Esophagus squamous epithelium (tissue), 4 donors: ENCODE results near the gene DRAXIN.
A peak's percentile ranks its signal among the peaks of the same experiment; 100 is the strongest.

ENCODE experiments used
- CTCF ChIP-seq, 6 experiments: fragments of 450-650 bp in 4 of 6; fragments of 200-600 bp in 2 of 6; sonication (generic) in 2 of 6; IDR thresholded peaks; one replicate each; pipeline ENCODE4 v1.5.1; 2016 to 2019; ENCODE audit warnings: antibody characterized with exemption in 6 of 6, mild to moderate bottlenecking in 4 of 6, moderate library complexity in 4 of 6
- POLR2A ChIP-seq, 4 donors: fragments of 450-650 bp; IDR thresholded peaks; one replicate each; pipeline ENCODE4 v1.6.1; 2017; ENCODE audit warnings: antibody characterized with exemption in 4 of 4, mild to moderate bottlenecking in 4 of 4, moderate library complexity in 3 of 4

DNA sequence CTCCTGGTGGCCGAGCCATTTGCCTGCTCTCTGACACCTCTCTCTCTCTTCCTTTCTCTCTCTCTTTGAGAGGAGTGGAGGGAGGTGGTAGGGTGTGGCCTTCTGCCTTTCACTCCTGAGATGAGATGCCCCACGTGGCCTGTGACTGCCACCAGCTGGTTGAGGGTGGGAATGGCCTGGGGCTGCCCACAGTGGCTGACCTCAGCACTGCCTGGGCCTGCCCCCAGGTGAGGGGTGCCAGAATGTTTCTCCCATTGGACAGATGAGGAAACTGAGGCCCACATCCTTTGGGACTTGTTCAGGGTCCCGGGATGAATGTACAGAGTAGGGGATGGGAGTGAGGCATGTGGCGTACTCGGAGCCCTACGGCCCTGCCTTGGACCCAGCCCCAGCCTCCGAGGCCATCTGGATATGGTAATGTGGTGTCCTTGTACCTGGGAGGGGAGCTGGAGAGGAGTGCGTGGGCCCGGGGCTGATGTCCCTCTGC lies 57.7 kb downstream of the DRAXIN start:
- TF ChIP-seq CTCF (IDR thresholded peaks at IDR 0.05) (peak in 5 of 6 experiments; percentile 17 to 61 (median 47)), POLR2A (IDR thresholded peaks at IDR 0.05) (no peak)
